Nephron (organoid): ENCODE results near the gene ARMH2.

Experiments used
- H3K27ac Mint-ChIP-seq, 3 experiments: 2 replicates each; pipeline ENCODE4 v1.8.0; 2020; ENCODE audit warnings: mixed read lengths in 3 of 3, mild to moderate bottlenecking in 2 of 3, moderate library complexity in 1 of 3
- H3K27me3 Mint-ChIP-seq: 2 replicates; pipeline ENCODE4 v1.8.0; 2021; ENCODE audit warnings: low read depth, mild to moderate bottlenecking, moderate library complexity, mixed read lengths
- H3K36me3 Mint-ChIP-seq: 2 replicates; pipeline ENCODE4 v1.8.0; 2020; ENCODE audit warnings: low read depth, mixed read lengths
- H3K4me1 Mint-ChIP-seq: 2 replicates; pipeline ENCODE4 v1.8.0; 2020; ENCODE audit warnings: mixed read lengths
- H3K4me3 Mint-ChIP-seq, 3 experiments: 2 replicates each; pipeline ENCODE4 v1.8.0; 2020; ENCODE audit warnings: mild to moderate bottlenecking in 3 of 3, mixed read lengths in 3 of 3, moderate library complexity in 2 of 3
- H3K9me3 Mint-ChIP-seq: 2 replicates; pipeline ENCODE4 v1.8.0; 2020; ENCODE audit warnings: mixed read lengths
- TF ChIP-seq, protein P1 (sequence below), 3 experiments: fragments of 200-600 bp; sonication (generic); IDR thresholded peaks; one replicate each; pipeline ENCODE4 v1.5.0; 2021; ENCODE audit warnings: antibody characterized with exemption in 3 of 3; ENCODE audit not compliant: unreplicated experiment in 3 of 3

Gene ARMH2

DNA sequence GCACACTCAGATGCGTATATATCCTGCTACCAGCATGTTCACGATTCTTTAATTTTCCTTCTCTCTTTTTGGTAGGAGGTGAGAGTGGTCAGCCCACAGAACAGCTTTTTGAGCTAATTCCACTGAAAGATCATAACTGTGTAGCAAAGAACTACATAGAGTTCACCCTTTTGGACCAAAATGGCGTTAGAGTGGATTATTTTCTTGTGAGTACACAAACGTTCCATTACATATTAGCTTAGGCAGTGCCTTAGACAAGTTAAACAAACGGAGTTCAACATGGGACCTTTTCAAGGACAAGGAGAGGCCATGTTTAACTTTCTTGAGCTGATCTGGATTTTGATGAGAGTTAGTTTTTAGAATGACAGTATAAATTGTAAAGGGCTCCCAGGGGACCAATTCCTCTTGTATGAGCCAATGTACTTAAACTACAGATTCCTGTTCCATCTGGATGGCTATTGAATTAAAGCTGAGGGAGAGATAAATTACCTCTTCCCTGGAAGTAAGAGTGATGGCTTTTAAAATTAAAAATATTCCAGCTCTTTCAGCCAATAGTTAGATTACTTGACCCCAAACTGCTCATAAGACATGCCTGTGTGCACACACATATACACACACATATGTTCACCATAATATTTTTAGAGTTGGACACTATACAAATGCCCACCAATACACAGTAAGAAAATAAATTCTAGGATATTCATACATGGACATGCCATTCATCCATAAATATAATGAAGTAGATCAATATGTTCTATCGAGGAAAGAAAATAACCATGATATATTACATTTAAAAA is 25.6 kb upstream of the ARMH2 start:
- Mint-ChIP-seq H3K4me1 (peaks cover 3% of the 10 kb centered on the region), H3K9me3 (no peaks in the 10 kb centered on the region), H3K27me3 (no peaks in the 10 kb centered on the region), H3K4me3 (no peak overlapping the region), H3K36me3 (no peaks in the 10 kb centered on the region), H3K27ac (peak overlapping the region in 2 of 3 experiments; percentile 31 to 86)
- TF ChIP-seq, protein P1, sequence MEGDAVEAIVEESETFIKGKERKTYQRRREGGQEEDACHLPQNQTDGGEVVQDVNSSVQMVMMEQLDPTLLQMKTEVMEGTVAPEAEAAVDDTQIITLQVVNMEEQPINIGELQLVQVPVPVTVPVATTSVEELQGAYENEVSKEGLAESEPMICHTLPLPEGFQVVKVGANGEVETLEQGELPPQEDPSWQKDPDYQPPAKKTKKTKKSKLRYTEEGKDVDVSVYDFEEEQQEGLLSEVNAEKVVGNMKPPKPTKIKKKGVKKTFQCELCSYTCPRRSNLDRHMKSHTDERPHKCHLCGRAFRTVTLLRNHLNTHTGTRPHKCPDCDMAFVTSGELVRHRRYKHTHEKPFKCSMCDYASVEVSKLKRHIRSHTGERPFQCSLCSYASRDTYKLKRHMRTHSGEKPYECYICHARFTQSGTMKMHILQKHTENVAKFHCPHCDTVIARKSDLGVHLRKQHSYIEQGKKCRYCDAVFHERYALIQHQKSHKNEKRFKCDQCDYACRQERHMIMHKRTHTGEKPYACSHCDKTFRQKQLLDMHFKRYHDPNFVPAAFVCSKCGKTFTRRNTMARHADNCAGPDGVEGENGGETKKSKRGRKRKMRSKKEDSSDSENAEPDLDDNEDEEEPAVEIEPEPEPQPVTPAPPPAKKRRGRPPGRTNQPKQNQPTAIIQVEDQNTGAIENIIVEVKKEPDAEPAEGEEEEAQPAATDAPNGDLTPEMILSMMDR (IDR thresholded peaks at IDR 0.05; ENCODE audit: unreplicated experiment in 3 of 3) = no peak

DNA sequence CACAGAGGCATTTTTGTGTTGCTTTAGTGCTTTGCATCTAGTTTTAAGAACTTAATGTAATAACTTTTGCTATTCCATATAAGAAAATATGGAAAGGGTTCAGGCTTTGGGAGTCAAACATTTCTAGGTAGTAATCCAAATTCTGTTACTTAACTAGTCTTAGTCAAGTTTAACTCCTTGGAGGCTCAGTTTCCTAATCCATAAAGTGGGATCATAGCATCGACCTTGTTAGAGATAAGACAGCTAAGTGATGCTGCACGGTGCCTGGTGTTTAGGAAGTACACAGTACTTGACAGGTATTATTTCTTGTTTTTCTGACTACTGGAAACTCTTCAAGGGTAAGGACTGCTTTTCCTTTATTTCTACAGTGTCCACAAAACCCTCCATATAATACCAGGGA is 24.5 kb upstream of the ARMH2 start:
- peaks cover 3% of the 10 kb centered on the region for H3K4me1 Mint-ChIP-seq
- no peaks in the 10 kb centered on the region for H3K36me3 Mint-ChIP-seq
- TF ChIP-seq, protein P1 (IDR thresholded peaks at IDR 0.05; ENCODE audit: unreplicated experiment in 3 of 3) = no peak
- no peaks in the 10 kb centered on the region for H3K9me3 Mint-ChIP-seq
- H3K4me3 Mint-ChIP-seq = no peak overlapping the region
- no peak overlapping the region for H3K27ac Mint-ChIP-seq
- no peaks in the 10 kb centered on the region for H3K27me3 Mint-ChIP-seq

DNA sequence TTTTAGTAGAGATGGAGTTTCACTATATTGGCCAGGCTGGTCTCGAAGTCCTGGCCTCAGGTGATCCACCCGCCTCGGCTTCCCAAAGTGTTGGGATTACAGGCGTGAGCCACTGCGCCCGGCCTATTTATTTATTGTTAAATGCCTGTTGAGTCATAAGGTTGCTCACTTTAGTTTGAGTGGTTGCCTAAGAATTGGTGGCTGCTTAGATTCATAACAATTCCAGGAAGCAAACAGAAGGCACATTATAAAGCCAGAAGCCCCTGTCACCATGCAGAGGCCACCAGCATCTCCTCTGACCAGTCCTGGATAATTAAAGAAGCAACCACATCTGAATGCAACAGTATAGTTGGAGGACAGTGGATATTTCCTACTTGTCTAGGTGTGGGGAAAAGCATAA is 24.0 kb upstream of the ARMH2 start:
- Mint-ChIP-seq H3K4me3 (no peak overlapping the region), H3K4me1 (peaks cover 3% of the 10 kb centered on the region), H3K9me3 (no peaks in the 10 kb centered on the region), H3K27me3 (no peaks in the 10 kb centered on the region), H3K36me3 (no peaks in the 10 kb centered on the region), H3K27ac (no peak overlapping the region)
- TF ChIP-seq, protein P1 (IDR thresholded peaks at IDR 0.05; ENCODE audit: unreplicated experiment in 3 of 3) = no peak

DNA sequence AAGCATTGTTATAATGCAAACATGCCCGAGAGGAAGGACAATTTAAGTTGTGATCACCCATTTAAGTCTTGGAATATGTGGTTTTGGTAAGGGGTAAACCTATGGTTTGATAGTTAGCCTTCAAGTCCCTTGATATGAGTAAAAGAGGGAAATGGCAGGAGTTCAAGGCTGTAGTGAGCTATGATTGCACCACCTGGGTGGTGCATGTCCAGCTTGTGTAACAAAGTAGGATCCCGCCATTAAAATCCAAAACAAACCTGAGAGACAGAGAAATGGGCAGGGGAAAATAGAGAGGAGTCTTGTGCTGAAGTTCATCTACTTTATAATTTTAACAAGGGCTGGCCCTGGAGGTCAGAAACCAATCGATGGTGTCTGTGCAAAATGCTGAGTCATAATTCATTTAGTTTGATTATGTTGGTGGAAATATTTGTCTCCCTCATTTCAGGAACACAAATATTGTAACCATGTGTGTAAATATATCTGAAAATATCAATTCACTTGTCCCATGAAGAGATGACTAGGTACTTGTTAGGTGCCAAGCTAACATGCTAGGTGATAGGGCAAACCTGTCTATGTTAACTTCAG is 23.2 kb upstream of the ARMH2 start:
- no peaks in the 10 kb centered on the region for H3K9me3 Mint-ChIP-seq
- no peak overlapping the region for H3K4me3 Mint-ChIP-seq
- no peaks in the 10 kb centered on the region for H3K27me3 Mint-ChIP-seq
- peaks cover 3% of the 10 kb centered on the region for H3K4me1 Mint-ChIP-seq
- TF ChIP-seq, protein P1 (IDR thresholded peaks at IDR 0.05; ENCODE audit: unreplicated experiment in 3 of 3) = no peak
- H3K36me3 Mint-ChIP-seq = no peaks in the 10 kb centered on the region
- H3K27ac Mint-ChIP-seq = no peak overlapping the region

DNA sequence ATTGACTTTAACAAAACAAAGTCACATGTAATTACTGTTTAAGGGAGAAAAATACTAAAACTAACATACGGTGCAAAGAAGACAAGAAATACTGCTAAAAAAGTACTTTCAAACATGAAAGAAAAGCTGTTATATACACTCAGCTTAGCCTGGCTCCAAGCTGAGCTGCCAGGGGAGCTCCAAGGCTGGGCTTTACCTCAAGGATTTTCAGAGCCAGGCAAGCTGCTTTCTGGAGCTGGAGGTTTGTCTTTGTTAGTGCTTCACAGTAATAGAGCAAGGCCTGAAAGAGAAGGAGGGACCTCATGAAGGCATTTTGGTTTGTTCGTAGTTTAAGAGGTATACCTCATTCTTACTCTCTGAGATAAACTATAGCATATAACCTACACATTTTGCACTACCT is 19.6 kb upstream of the ARMH2 start:
- Mint-ChIP-seq H3K36me3 (no peaks in the 10 kb centered on the region), H3K9me3 (no peaks in the 10 kb centered on the region), H3K4me3 (no peak overlapping the region), H3K27ac (no peak overlapping the region), H3K27me3 (no peaks in the 10 kb centered on the region), H3K4me1 (no peaks in the 10 kb centered on the region)
- TF ChIP-seq, protein P1 (IDR thresholded peaks at IDR 0.05; ENCODE audit: unreplicated experiment in 3 of 3) = no peak

DNA sequence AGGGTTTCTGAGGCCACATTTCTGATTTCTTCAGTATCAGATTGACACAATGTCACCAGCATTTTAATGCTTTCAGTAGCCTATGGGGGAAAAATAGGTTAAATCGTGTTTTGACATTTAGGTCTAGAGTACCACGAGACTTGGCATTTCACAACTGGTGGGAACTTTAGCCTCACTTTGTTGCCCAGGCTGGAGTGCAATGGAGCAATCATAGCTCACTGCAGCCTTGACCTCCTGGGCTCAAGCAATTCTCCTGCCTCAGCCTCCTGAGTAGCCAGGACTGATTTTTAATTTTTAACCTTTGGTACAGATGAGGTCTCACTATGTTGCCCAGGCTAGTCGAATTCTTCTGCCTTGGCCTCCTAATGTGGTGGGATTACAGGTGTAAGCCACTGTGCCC is 11.0 kb upstream of the ARMH2 start:
- H3K27me3 Mint-ChIP-seq = no peaks in the 10 kb centered on the region
- no peaks in the 10 kb centered on the region for H3K4me1 Mint-ChIP-seq
- no peaks in the 10 kb centered on the region for H3K9me3 Mint-ChIP-seq
- H3K36me3 Mint-ChIP-seq = no peaks in the 10 kb centered on the region
- no peak overlapping the region for H3K4me3 Mint-ChIP-seq
- H3K27ac Mint-ChIP-seq = no peak overlapping the region
- TF ChIP-seq, protein P1 (IDR thresholded peaks at IDR 0.05; ENCODE audit: unreplicated experiment in 3 of 3) = no peak
